Activated naive CD8-positive, alpha-beta T cell treated with anti-CD3 and anti-CD28 coated beads, Interleukin-2, amount 50 U/mL, for 24 hours (primary cell): Measurements from ENCODE around the gene L3MBTL4.

Source experiments
- ATAC-seq: fragments of 150-1000 bp; cut with Tn5 transposase; one replicate; pipeline ENCODE4 v1.10.0; 2021
- DNase-seq: peaks from one replicate; pipeline ENCODE4 v3.0.0; 2021
- H3K27ac Mint-ChIP-seq: one replicate; pipeline ENCODE4 v1.8.0; 2021; ENCODE audit warnings: mild to moderate bottlenecking, mixed read lengths
- H3K27me3 Mint-ChIP-seq: one replicate; pipeline ENCODE4 v1.8.0; 2021; ENCODE audit warnings: mixed read lengths
- H3K36me3 Mint-ChIP-seq: one replicate; pipeline ENCODE4 v1.8.0; 2021; ENCODE audit warnings: low read depth, mixed read lengths
- H3K4me1 Mint-ChIP-seq: one replicate; pipeline ENCODE4 v1.8.0; 2021; ENCODE audit warnings: mixed read lengths
- H3K4me3 Mint-ChIP-seq: one replicate; pipeline ENCODE4 v1.8.0; 2021; ENCODE audit warnings: mild to moderate bottlenecking, moderate library complexity, mixed read lengths
- H3K9me3 Mint-ChIP-seq: one replicate; pipeline ENCODE4 v1.8.0; 2021; ENCODE audit warnings: mixed read lengths

L3MBTL4 gene

GRCh38 chr18:6017171-6017570, 397.5 kb downstream of the L3MBTL4 start:
- no peaks in the 10 kb centered on the region for H3K36me3 Mint-ChIP-seq
- no peaks in the 10 kb centered on the region for H3K27me3 Mint-ChIP-seq
- no peak for DNase-seq
- no peak overlapping the region for H3K4me3 Mint-ChIP-seq
- no peak for ATAC-seq
- no peaks in the 10 kb centered on the region for H3K9me3 Mint-ChIP-seq
- peaks cover under 1% of the 10 kb centered on the region for H3K4me1 Mint-ChIP-seq
- no peak overlapping the region for H3K27ac Mint-ChIP-seq

- Mint-ChIP-seq H3K9me3 (no peaks in the 10 kb centered on the region), H3K36me3 (no peaks in the 10 kb centered on the region), H3K4me1 (no peaks in the 10 kb centered on the region), H3K27ac (no peak overlapping the region), H3K4me3 (no peak overlapping the region), H3K27me3 (no peaks in the 10 kb centered on the region)
- ATAC-seq (no peak), DNase-seq (no peak)
Observed at GRCh38 chr18:6015364-6015763, 399.3 kb downstream of the L3MBTL4 start.

GRCh38 chr18:6013171-6013810, 401.4 kb downstream of the L3MBTL4 start:
- H3K27me3 Mint-ChIP-seq: no peaks in the 10 kb centered on the region
- ATAC-seq (no peak), DNase-seq (no peak)
- no peaks in the 10 kb centered on the region for H3K9me3 Mint-ChIP-seq
- H3K4me3 Mint-ChIP-seq: no peak overlapping the region
- no peaks in the 10 kb centered on the region for H3K36me3 Mint-ChIP-seq
- no peaks in the 10 kb centered on the region for H3K4me1 Mint-ChIP-seq
- H3K27ac Mint-ChIP-seq: no peak overlapping the region

- no peaks in the 10 kb centered on the region for H3K27me3 Mint-ChIP-seq
- DNase-seq (no peak), ATAC-seq (no peak)
- peaks cover 10% of the 10 kb centered on the region for H3K9me3 Mint-ChIP-seq
- H3K4me1 Mint-ChIP-seq: no peaks in the 10 kb centered on the region
- no peak overlapping the region for H3K4me3 Mint-ChIP-seq
- no peaks in the 10 kb centered on the region for H3K36me3 Mint-ChIP-seq
- H3K27ac Mint-ChIP-seq: no peak overlapping the region
Observed at GRCh38 chr18:6010921-6011320, 403.8 kb downstream of the L3MBTL4 start.

- Mint-ChIP-seq H3K9me3 (peaks cover 14% of the 10 kb centered on the region), H3K4me1 (no peaks in the 10 kb centered on the region), H3K27ac (no peak overlapping the region), H3K36me3 (no peaks in the 10 kb centered on the region), H3K27me3 (no peaks in the 10 kb centered on the region), H3K4me3 (no peak overlapping the region)
- ATAC-seq (no peak), DNase-seq (no peak)
Observed at GRCh38 chr18:6010284-6010683, 404.4 kb downstream of the L3MBTL4 start.

- Mint-ChIP-seq H3K27ac (no peak overlapping the region), H3K9me3 (peaks cover 14% of the 10 kb centered on the region), H3K4me3 (no peak overlapping the region), H3K36me3 (no peaks in the 10 kb centered on the region), H3K4me1 (peaks cover under 1% of the 10 kb centered on the region), H3K27me3 (no peaks in the 10 kb centered on the region)
- DNase-seq (no peak), ATAC-seq (no peak)
Observed at GRCh38 chr18:6009756-6010155, 405.0 kb downstream of the L3MBTL4 start.

- Mint-ChIP-seq H3K27me3 (peaks cover 2% of the 10 kb centered on the region), H3K36me3 (peaks cover 2% of the 10 kb centered on the region), H3K4me1 (peaks cover 7% of the 10 kb centered on the region), H3K4me3 (no peak overlapping the region), H3K9me3 (peaks cover 21% of the 10 kb centered on the region), H3K27ac (peak overlapping the region; percentile 50)
- peak; percentile 57 for ATAC-seq
- DNase-seq: no peak
Observed at GRCh38 chr18:6004683-6005082, 410.0 kb downstream of the L3MBTL4 start.

- Mint-ChIP-seq H3K4me3 (no peak overlapping the region), H3K4me1 (peaks cover 7% of the 10 kb centered on the region), H3K36me3 (peaks cover 2% of the 10 kb centered on the region), H3K27ac (no peak overlapping the region), H3K27me3 (peaks cover 2% of the 10 kb centered on the region), H3K9me3 (peaks cover 27% of the 10 kb centered on the region)
- no peak for DNase-seq
- ATAC-seq: peak; percentile 65
Observed at GRCh38 chr18:6004119-6004518, 410.6 kb downstream of the L3MBTL4 start.

- Mint-ChIP-seq H3K4me1 (peaks cover 7% of the 10 kb centered on the region), H3K27ac (no peak overlapping the region), H3K36me3 (peaks cover 2% of the 10 kb centered on the region), H3K27me3 (peaks cover 2% of the 10 kb centered on the region), H3K4me3 (no peak overlapping the region), H3K9me3 (peaks cover 30% of the 10 kb centered on the region)
- no peak for ATAC-seq
- no peak for DNase-seq
Observed at GRCh38 chr18:6001867-6002266, 412.8 kb downstream of the L3MBTL4 start.

GRCh38 chr18:5998907-5999306, 415.8 kb downstream of the L3MBTL4 start:
- no peaks in the 10 kb centered on the region for H3K36me3 Mint-ChIP-seq
- no peak overlapping the region for H3K27ac Mint-ChIP-seq
- no peak for DNase-seq
- ATAC-seq: no peak
- peaks cover 2% of the 10 kb centered on the region for H3K27me3 Mint-ChIP-seq
- H3K9me3 Mint-ChIP-seq: peaks cover 18% of the 10 kb centered on the region
- no peaks in the 10 kb centered on the region for H3K4me1 Mint-ChIP-seq
- no peak overlapping the region for H3K4me3 Mint-ChIP-seq

GRCh38 chr18:5998166-5998881, 416.4 kb downstream of the L3MBTL4 start:
- peaks cover 18% of the 10 kb centered on the region for H3K9me3 Mint-ChIP-seq
- peaks cover 2% of the 10 kb centered on the region for H3K27me3 Mint-ChIP-seq
- no peak overlapping the region for H3K27ac Mint-ChIP-seq
- no peak for ATAC-seq
- H3K4me1 Mint-ChIP-seq: no peaks in the 10 kb centered on the region
- no peak for DNase-seq
- H3K36me3 Mint-ChIP-seq: no peaks in the 10 kb centered on the region
- no peak overlapping the region for H3K4me3 Mint-ChIP-seq

- H3K36me3 Mint-ChIP-seq: no peaks in the 10 kb centered on the region
- H3K27ac Mint-ChIP-seq: no peak overlapping the region
- H3K9me3 Mint-ChIP-seq: peaks cover 18% of the 10 kb centered on the region
- no peak for DNase-seq
- H3K27me3 Mint-ChIP-seq: peaks cover 2% of the 10 kb centered on the region
- no peak overlapping the region for H3K4me3 Mint-ChIP-seq
- no peaks in the 10 kb centered on the region for H3K4me1 Mint-ChIP-seq
- no peak for ATAC-seq
Observed at GRCh38 chr18:5997361-5997760, 417.4 kb downstream of the L3MBTL4 start.

- H3K36me3 Mint-ChIP-seq: no peaks in the 10 kb centered on the region
- H3K27me3 Mint-ChIP-seq: peaks cover 2% of the 10 kb centered on the region
- no peaks in the 10 kb centered on the region for H3K4me1 Mint-ChIP-seq
- H3K9me3 Mint-ChIP-seq: peaks cover 18% of the 10 kb centered on the region
- no peak overlapping the region for H3K27ac Mint-ChIP-seq
- ATAC-seq (no peak), DNase-seq (no peak)
- H3K4me3 Mint-ChIP-seq: no peak overlapping the region
Observed at GRCh38 chr18:5995626-5996025, 419.1 kb downstream of the L3MBTL4 start.

- Mint-ChIP-seq H3K4me3 (no peak overlapping the region), H3K4me1 (no peaks in the 10 kb centered on the region), H3K9me3 (peaks cover 3% of the 10 kb centered on the region), H3K27ac (no peak overlapping the region), H3K27me3 (peaks cover 2% of the 10 kb centered on the region), H3K36me3 (no peaks in the 10 kb centered on the region)
- DNase-seq (no peak), ATAC-seq (no peak)
Observed at GRCh38 chr18:5993938-5994337, 420.8 kb downstream of the L3MBTL4 start.

GRCh38 chr18:5992381-5992780, 422.3 kb downstream of the L3MBTL4 start:
- Mint-ChIP-seq H3K9me3 (no peaks in the 10 kb centered on the region), H3K27me3 (peaks cover 2% of the 10 kb centered on the region), H3K27ac (no peak overlapping the region), H3K4me3 (no peak overlapping the region), H3K36me3 (no peaks in the 10 kb centered on the region), H3K4me1 (no peaks in the 10 kb centered on the region)
- ATAC-seq: no peak
- DNase-seq: no peak
